ENCODE data around the gene C2orf81.

Gene C2orf81

GRCh38 chr2:74430502-74430901 is 9.1 kb upstream of the C2orf81 start:
- no peak overlapping the region for H3K4me3 ChIP-seq (ENCODE audit: control insufficient read depth, low read depth, low read length)
- no peak for DNase-seq (ENCODE audit: low read depth)
- no peak for TF ChIP-seq CTCF (conservative IDR thresholded peaks at IDR 0.05; ENCODE audit: control insufficient read depth, insufficient read depth, low read depth, low read length)

GRCh38 chr2:74429487-74430451 is 8.3 kb upstream of the C2orf81 start:
- no peak overlapping the region for H3K4me3 ChIP-seq (ENCODE audit: control insufficient read depth, low read depth, low read length)
- peak; percentile 30 for DNase-seq (ENCODE audit: low read depth)
- TF ChIP-seq CTCF (conservative IDR thresholded peaks at IDR 0.05; ENCODE audit: control insufficient read depth, insufficient read depth, low read depth, low read length) = no peak

GRCh38 chr2:74428675-74429074 is 7.3 kb upstream of the C2orf81 start:
- no peak for TF ChIP-seq CTCF (conservative IDR thresholded peaks at IDR 0.05; ENCODE audit: control insufficient read depth, insufficient read depth, low read depth, low read length)
- no peak for DNase-seq (ENCODE audit: low read depth)
- H3K4me3 ChIP-seq (ENCODE audit: control insufficient read depth, low read depth, low read length) = no peak overlapping the region

- no peak overlapping the region for H3K4me3 ChIP-seq (ENCODE audit: control insufficient read depth, low read depth, low read length)
- peak; percentile 31 for DNase-seq (ENCODE audit: low read depth)
- no peak for TF ChIP-seq CTCF (conservative IDR thresholded peaks at IDR 0.05; ENCODE audit: control insufficient read depth, insufficient read depth, low read depth, low read length)
Observed at GRCh38 chr2:74427551-74427950, 6.1 kb upstream of the C2orf81 start.

- no peak for TF ChIP-seq CTCF (conservative IDR thresholded peaks at IDR 0.05; ENCODE audit: control insufficient read depth, insufficient read depth, low read depth, low read length)
- no peak for DNase-seq (ENCODE audit: low read depth)
- no peak overlapping the region for H3K4me3 ChIP-seq (ENCODE audit: control insufficient read depth, low read depth, low read length)
Observed at GRCh38 chr2:74426181-74426758, 4.9 kb upstream of the C2orf81 start.

- no peak overlapping the region for H3K4me3 ChIP-seq (ENCODE audit: control insufficient read depth, low read depth, low read length)
- DNase-seq (ENCODE audit: low read depth) = no peak
- TF ChIP-seq CTCF (conservative IDR thresholded peaks at IDR 0.05; ENCODE audit: control insufficient read depth, insufficient read depth, low read depth, low read length) = no peak
Observed at GRCh38 chr2:74425523-74425922, 4.1 kb upstream of the C2orf81 start.
